Inflammatory macrophage treated with lipopolysaccharide for 1 hour (primary cell): Measurements from ENCODE around the gene LRRC51.
"Not testable (repeated sequence)": the region's sequence is repeated elsewhere in the genome, so short reads cannot be mapped to it uniquely, and the experiment has no call there.

Source experiments
- DNase-seq, 2 donors: peaks; one replicate each; pipeline ENCODE4 v3.0.0-alpha.2; 2020 to 2022

The LRRC51 gene

GRCh38 chr11:72141066-72141465 is 60.4 kb downstream of the LRRC51 start:
- DNase-seq, result no peak

- DNase-seq, result not testable (repeated sequence)
These were observed 61.4 kb downstream of the LRRC51 start for GRCh38 chr11:72142086-72142485.

GRCh38 chr11:72142543-72142942 is 61.9 kb downstream of the LRRC51 start:
- DNase-seq, result not testable (repeated sequence)

GRCh38 chr11:72144807-72145565 is 64.3 kb downstream of the LRRC51 start:
- no peak for DNase-seq
